Spleen (tissue), 7 donors: ENCODE measurements around the gene ERC1.

ENCODE experiments used
- CTCF ChIP-seq, 11 experiments: fragments of 200-600 bp in 7 of 11; fragments of 450-650 bp in 4 of 11; sonication (generic) in 4 of 11; IDR thresholded peaks in 8 of 11; conservative IDR thresholded peaks in 3 of 11; 1 replicate in 7 of 11; 2 replicates in 4 of 11; pipeline versions ENCODE4 v1.4.0 to v1.8.0; 2016 to 2021; ENCODE audit warnings: antibody characterized with exemption in 11 of 11, inconsistent platforms in 4 of 11, mild to moderate bottlenecking in 1 of 11
- POLR2AphosphoS5 ChIP-seq, 3 donors: sonication (generic); formaldehyde crosslinking; IDR thresholded peaks; one replicate each; pipeline ENCODE4 v1.5.1; 2017; ENCODE audit warnings: antibody characterized with exemption in 3 of 3
- donor health status: DM: no; HTN: no; CAD: no; lungs with moderate emphysema.
- donor health status: DM: no; HTN: no; CAD: no.
- donor health status: DM: no; HTN: no; CAD: no.

- TF ChIP-seq CTCF (IDR thresholded peaks at IDR 0.05 in 8 of 11, conservative IDR thresholded peaks at IDR 0.05 in 3 of 11), result no peak
- no peak for TF ChIP-seq POLR2AphosphoS5 (IDR thresholded peaks at IDR 0.05)
Measured at GRCh38 chr12:1077036-1077803, 86.2 kb downstream of the ERC1 start.
